ENCODE data around the gene ALK. TPM values are rescaled to one million over a fixed set of nuclear protein-coding genes. Genes with fewer than 3 reads are reported as not detected.

Gene ALK
- total RNA-seq, 1 donor from 2014 or later: not detected

DNA sequence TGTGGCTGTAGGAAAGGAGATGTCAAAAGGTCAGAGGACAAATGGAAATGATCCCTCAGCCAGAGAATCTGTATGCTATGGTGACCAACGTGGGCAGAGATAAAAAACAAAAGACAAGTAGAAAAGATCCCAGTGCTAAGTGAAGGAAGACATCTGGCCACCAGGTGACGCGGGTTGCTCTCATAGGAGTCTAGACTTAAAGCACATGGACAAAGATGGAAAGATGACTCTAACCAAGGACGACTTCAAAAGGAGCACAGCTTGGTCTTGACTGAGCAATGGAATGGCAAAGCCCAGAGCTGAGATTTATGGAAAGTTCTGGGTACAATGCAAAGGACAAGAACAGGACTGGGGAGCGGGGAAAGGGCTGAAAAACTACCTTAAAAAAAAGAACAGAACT, 709.4 kb downstream of the ALK start:
- intact Hi-C loops (cut with micrococcal nuclease): no loop called here

DNA sequence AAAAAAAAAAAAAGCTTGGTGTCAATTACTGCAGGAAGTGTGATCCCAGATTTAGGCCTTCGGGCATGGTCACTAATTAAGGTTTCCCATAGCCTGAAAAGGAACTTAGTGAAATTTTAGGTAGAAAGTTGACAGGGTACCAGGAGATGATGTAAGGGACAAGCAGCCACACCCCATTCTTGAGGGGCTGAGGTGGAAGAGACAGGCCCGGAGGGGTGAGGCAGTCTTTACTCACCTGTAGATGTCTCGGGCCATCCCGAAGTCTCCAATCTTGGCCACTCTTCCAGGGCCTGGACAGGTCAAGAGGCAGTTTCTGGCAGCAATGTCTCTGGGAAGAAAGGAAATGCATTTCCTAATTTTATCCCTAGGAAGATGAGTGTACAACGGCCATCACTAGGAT, 711.8 kb downstream of the ALK start:
- intact Hi-C loops (cut with micrococcal nuclease): no loop called here

DNA sequence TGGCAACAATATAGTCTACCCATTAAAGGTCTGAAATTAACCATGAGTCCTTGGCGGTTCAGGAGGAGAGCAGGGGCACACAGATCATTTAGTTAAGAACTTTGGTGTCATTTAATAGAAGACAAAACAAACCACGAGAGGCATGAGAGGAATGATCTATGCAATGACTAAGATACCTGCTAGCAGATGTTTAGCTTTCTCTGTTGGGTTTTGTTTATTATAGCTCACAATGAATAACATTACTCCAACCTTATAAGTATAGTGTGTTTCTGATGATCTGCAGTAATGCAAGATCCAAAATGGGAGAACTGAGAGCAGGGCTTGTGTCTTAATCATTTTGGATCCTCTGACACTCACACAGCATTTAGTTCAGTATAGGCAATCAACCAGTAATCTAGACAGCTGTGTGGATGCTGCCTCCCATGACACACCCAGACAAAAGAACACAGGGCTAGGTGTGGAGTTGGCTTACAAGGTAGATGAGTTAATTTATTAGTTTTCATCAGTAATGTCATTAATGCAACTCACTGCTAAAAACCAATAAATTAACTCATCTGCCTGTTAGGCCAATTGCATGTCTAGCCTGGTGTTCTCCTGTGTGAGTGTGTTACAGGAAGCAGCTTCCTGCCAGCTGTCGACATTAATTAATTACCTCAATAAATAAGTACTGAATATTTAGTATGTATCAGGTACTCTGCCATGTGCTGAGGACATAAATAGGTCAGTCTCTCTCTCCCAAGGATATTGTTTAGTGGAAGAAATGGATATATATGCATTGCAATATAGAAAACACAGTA, 713.8 kb downstream of the ALK start:
- intact Hi-C loops (cut with micrococcal nuclease): no loop called here

DNA sequence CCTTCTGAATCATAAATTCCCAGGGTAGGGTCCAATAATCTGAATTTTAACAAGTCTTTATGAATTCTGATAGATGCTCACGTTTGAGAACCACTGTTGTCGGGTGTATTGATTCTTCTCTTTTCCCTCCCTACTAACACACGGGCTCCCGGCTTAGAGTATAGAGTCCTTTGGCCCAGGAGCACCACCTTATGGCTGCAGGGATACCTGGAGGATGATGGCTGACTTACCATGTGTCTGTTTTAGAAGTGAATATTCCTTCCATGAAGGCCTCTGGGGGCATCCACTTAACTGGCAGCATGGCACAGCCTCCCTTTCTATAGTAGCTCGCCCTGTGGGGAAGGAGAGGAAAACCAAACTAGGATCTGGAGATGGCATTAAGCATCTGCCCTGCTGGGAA, 714.4 kb downstream of the ALK start:
- intact Hi-C loops (cut with micrococcal nuclease): no loop called here

DNA sequence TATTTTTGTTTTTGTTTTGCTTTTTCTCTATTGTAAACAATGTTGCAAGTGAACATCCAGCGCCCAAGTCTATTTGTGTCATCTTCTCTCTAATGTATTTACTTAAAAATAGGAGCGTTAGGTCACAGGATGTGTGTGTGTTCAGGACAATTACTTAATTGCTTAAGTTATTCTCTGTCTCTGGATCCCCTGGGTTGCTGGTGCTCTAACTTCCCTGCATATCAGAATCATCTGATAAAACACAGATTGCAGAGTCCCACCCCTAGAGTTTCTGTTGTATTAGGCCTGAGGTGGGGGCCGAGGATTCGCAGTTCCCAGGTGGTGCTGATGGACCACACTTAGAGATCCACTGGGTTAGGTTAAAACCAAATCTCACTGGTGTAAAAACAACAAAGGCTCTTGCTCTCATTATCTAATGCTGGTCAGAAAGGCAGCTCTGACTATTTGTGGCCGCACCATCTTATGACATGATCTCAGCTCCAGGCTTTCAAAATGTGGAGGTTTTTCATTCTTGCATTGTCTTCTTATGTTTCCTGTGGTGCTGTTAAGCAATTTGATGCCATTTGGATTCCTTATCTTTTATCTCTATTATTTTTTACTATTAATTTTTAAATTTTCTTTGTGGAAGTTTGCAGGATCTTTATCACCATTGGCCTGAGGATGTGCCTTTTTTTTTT, 718.4 kb downstream of the ALK start:
- intact Hi-C loops (cut with micrococcal nuclease): no loop called here

DNA sequence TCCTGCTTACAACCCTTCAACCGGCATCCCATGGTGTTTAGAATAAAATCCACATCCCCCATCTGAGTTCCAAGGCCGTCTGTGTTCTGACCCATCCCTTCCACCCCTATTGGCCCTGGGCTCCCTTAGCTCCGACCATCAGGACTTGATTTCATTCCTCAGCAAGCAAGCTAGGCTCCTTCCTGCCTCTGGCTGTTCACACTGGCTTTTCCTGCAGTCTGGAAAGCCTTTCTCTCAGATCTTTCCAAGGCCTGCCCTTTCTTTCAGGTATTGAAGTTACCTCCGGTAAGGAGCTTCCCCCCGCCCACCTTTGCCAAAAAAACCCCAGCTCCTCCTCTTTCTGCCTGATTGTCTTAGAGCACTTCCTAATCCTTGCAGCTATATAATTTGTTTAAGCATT, 719.4 kb downstream of the ALK start:
- intact Hi-C loops (cut with micrococcal nuclease): no loop called here

DNA sequence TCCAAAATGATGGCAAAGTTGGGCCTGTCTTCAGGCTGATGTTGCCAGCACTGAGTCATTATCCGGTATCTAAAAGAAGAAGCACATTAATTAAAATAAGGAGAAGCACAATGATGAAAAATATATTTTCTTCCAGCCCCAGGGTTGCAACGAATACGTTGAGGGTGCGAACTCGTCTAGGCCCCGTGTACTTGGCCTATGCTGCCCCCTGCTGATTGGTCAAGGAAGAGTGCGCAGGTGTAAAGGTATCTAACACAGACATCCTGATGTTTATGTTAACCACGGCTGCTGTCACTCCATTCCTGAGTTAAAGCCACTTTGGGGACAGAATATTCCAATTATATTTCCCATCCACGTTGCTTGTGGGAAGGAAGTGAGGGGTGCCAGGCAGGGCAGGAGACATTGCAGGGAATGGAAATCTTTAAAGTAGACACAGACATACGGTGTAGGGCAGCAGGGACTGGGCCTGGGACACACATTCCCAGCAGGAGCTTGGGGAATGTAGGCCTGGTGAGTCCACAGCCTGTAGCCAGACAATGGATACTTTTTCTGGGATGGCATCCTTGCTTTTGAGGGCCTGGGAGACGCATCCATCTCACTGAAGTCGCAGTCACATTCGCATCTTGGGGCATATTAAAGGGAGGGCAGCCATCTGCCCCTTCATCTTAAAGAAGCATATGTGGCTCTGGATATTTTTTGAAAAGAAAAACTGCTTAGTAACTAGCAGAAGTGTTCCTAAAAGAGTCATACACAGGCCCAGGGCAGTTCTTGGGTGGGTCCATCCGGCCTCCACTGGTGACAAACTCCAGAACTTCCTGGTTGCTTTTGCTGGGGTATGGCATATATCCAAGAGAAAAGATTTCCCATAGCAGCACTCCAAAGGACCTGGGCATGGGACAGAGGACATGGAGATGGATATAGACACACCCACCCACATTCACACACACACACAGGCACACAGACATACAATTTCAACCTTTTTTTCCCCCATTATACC, 724.3 kb downstream of the ALK start:
- intact Hi-C loops (cut with micrococcal nuclease): loop anchor here (1.0 to 10.0 kb wide), 4 partner anchors 80 to 376 kb away; partner anchors contain the start of gene CLIP4

DNA sequence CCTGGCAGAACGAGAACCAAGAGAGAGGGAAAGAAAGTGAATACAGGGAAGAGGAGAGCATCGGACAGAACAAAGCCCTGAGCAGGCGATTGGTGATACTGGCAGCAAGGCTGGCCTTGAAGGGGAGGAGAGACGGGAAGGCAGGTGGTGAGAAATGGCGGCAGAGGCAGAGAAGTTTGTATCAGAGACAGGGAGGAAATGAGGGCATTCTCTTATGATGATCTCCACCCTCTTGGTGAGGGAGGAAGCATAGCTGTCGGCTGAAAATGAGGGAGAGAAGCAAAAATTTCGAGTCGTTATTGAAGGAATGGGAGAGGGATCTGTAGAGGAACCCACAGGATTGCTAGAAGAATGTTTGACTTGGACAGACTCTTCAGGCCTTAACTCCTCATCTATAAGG, 725.6 kb downstream of the ALK start:
- intact Hi-C loops (cut with micrococcal nuclease): loop anchor here (5.0 to 10.0 kb wide), 2 partner anchors 78 to 141 kb away; partner anchors contain the start of gene CLIP4

DNA sequence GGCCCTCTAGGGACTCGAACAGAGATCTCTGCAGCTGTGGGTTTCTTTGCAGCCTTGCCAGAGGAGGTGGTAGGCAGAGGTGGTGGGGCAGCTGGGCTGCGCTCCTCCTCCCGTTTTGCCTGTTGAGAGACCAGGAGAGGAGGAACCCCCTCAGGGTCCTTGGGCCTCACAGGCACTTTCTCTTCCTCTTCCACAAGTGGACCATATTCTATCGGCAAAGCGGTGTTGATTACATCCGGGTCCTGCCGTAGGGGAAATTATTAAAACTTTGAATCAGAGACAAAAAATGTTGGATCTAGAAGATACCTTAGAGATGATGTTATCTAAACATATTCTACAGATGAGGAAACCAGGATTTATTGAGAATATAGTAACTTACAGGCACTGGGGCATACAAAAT, 727.7 kb downstream of the ALK start:
- intact Hi-C loops (cut with micrococcal nuclease): loop anchor here (10.0 kb wide), 1 partner anchor 139 kb away; no protein-coding TSS in a partner anchor

DNA sequence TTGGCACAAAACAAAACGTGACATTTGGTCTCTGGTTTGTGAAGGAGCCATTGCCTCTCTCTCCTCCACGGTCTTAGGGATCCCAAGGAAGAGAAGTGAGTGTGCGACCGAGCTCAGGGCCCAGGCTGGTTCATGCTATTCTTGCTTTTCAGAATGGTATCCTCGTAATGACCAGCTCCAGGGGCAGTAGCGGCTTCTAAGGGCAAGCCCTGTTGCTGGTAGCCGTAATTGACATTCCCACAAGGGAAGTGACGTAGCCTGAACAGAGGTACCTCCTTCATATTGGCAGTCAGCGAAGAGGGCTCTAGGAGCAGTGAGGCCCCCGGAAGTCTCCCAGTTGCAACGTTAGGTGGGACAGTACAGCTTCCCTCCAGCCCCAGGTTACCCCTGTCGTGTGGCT, 728.3 kb downstream of the ALK start:
- intact Hi-C loops (cut with micrococcal nuclease): loop anchor here (10.0 kb wide), 1 partner anchor 138 kb away; no protein-coding TSS in a partner anchor

DNA sequence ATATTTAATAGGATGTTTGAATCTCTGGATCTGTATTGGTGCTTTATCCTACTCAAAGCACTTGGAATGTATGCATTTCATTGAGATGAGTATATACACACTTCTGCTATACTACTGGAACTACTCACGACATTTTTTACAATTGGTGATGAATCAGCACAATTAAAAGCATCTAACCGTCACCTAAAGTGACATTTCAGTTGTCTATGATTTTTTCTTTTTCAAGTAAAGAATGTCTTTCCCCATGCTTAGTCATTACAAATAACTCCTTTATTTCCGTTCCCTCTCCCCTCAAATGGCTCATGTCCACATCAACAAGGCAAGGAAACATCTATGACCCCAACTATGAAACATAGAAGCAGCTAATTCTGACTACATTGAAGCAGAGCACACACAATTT, 728.9 kb downstream of the ALK start:
- intact Hi-C loops (cut with micrococcal nuclease): loop anchor here (10.0 kb wide), 1 partner anchor 138 kb away; no protein-coding TSS in a partner anchor

DNA sequence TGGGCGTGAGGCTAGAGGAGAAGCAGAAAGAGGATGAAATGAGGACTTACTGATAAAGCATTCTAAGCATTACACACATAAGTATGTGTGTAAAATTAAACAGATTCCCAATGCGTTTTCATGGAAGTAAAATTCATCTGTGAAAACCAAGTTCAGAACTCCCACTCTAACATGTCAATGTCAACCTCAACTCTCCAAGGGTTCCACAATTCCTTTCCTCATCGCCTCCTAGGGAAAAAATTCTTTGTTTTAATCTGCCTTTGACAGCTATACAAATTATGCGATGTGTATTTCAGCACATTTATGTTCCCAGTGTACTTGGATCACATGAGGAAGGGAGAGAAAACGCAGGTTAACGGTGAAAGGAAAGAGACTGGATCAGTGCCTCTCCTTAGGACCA, 729.6 kb downstream of the ALK start:
- intact Hi-C loops (cut with micrococcal nuclease): loop anchor here (10.0 kb wide), 1 partner anchor 137 kb away; no protein-coding TSS in a partner anchor

DNA sequence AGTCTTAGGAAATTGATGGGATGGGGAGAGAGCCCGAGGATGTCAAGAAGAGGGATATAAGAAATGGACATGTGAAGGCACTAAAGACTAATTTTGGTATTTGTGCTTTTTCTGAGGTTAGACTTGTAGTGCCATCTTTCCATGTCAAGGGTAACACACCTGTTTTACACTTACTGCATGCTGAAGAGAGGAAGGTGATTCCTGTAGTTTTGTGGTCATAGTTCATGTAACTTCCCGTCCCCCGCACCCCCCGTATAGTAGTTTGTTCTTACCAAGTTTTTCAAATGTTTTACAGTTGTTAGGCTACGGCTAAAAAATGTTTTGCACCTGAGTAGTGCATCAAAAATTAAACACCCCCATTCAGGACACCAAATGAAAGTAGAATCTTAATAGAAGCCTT, 732.3 kb downstream of the ALK start:
- intact Hi-C loops (cut with micrococcal nuclease): no loop called here

DNA sequence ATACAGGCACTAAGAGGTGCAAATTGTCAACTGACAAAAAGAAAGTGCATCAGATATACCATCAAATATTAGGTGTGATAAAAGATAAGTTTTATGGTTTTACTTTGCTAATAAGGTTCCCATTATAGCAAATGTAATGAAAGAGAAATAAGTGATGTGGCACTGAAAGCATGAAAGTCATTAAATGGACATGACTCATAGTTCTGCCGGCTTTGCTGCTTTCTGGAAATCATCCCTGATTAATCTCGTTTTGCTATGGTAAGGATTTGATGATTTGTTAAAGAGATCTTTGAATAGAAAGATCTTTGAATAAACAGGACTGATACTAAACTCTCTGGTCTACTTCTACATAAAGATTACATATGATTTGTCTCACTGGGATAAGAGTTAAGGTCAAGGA, 733.5 kb downstream of the ALK start:
- intact Hi-C loops (cut with micrococcal nuclease): no loop called here

DNA sequence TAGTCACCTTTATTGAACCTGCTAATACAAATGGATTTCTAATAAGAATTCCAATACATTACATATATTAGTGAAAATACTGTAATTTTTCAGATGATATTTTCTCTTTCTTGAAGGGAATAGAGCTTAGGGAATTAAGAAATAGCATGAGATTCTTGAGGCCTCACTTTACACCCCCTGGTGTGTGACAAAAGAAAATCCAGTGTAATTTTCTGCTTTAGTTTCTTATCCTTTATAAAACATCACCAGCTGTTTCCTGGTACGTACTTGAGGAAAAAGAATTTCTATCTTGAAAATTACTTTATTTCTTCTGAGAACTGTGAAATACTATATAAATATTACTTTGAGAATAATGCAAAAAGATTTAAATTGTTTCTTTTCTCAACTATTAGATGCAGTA, 734.6 kb downstream of the ALK start:
- intact Hi-C loops (cut with micrococcal nuclease): no loop called here

DNA sequence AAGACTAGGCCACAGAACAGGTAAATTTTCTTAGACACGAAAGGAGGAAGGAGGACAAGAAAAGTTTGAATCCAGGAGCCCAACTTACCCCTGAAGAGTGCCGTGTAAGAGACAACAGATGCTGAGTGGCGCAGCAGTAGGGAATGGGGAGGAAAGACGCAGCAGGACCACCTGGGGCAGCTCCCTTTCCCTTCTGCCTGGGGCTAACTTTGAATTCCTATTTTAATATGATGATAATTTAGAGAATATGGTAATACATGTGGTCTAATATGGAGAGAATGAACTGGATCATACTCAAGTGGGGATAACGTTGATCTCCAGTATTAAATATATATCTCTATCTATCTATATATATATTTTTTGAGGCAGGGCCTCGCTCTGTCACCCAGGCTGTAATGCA, 736.9 kb downstream of the ALK start:
- intact Hi-C loops (cut with micrococcal nuclease): no loop called here

DNA sequence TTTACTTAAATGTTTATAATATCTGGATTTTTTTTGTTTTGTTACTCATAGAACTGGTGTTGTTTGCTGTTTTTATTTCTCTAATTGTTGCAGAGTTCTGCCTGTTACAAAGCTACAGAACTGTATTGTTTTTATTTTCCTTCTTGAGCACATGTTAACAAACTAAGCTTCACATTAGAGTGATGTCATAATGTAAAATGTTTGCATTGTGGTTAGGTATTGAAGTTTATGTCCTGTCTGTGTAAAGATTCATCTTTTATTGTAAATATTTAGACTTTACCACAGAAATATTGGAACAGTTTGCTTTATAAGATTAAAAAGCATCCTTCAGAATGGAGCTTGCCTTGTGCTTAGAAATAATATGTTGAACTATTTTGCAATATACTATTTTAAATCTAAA, 738.5 kb downstream of the ALK start:
- intact Hi-C loops (cut with micrococcal nuclease): no loop called here

DNA sequence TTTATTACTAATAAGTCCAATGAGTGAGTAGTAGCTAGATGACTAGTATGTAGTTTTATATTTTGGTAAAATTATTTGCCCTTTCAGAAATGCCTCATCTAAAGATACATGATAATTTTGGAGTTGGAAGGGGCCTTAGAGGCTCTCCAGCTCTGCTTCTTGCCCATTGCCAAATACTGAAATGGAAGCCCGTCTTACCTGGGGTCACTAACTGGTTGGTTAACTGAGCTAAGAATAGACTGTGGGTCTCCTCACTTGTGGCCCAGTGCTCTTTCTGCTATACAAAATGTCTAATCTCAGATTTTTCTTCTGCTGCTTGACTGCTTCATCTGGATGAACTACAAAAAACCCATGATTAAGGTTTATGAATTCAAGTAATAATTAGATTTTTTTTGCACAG, 739.1 kb downstream of the ALK start:
- intact Hi-C loops (cut with micrococcal nuclease): no loop called here

DNA sequence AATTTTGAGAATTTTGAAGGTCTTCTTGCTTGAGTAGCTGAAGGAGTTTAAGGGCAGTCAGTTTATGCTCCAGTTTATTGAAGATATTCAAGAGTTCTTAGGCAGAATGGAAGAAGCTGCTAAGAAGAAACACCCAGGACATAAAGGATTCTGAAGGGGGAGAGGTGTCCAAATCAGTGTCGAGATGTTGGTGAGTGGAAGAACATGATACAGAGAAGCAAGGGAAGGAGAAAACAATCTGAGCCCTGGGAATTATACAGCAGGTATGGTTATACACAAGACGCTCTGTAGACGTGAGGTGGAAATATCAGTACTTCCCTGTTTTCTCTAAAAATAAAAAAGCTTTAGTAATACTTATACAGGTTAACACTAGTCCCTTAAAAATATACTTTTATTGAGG, 746.0 kb downstream of the ALK start:
- intact Hi-C loops (cut with micrococcal nuclease): no loop called here

DNA sequence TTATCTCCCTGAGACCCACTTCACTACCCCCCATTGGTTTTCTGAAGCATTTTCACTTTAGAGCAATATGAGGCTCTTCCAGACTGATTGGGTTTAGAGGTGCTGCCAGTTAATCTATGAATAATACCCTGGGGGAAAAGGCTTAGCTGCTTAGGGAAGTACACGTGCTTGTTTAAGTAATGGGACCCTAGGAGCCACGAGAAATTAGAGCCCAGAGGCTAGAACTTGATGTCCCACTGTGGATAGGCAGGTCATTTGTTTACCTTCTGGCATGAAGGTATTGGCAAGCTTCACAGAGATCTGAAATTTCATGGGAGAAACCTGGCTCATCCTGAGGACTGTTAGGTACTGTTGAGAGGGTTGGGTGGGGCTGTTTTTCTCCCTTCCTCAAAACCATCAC, 746.4 kb downstream of the ALK start:
- intact Hi-C loops (cut with micrococcal nuclease): no loop called here

DNA sequence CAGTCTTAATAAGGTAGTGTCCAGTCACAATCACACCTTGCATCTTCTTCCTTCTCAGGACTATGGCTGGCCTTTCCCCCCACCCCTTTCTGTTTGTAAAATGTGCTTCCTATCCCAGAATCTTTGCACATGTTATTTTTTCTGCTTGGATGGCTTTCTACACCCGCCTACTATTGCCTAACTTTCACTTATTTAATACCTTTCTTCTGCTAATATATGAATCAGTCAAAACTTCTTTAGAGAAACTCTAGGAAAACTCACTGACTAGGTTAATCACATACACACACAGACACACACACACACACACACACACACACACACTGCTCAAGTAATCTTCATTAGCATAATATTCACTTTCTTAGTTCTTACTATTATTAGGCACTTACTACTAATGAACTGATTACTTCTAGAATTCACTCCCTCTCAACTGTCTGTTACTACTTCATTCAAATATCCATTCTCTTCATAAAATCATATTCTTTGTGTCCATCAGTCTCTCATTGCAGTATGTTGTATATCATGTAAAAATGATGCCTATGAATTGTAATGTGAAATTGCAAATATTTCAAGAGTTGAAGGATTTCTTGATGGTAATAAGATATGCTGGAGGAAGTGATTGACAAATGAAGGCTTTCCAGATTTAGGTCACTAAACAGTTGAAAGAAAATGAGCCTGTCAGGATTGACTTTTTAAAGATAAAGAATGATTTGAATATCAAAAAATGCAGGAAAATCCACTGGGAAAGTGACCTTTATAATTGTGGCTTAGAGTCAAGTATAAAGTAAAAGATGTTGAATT, 754.9 kb downstream of the ALK start:
- intact Hi-C loops (cut with micrococcal nuclease): no loop called here
